HCT116 (cell line): ENCODE results near the gene SLC51A.

Experiments
- EGR1 ChIP-seq: IDR thresholded peaks from 2 replicates; pipeline ENCODE4 v1.6.1; 2012; ENCODE audit warnings: low read depth
- EZH2 ChIP-seq: fragments of 200-600 bp; sonication (generic); IDR thresholded peaks from 2 replicates; pipeline ENCODE4 v1.6.1; 2017; ENCODE audit warnings: antibody characterized with exemption, mixed run types
- POLR2AphosphoS5 ChIP-seq: IDR thresholded peaks from 2 replicates; pipeline ENCODE4 v1.6.1; 2011; ENCODE audit warnings: mild to moderate bottlenecking, low read depth, low read length, moderate library complexity
- RAD21 ChIP-seq: IDR thresholded peaks from 2 replicates; pipeline ENCODE4 v1.6.1; 2012; ENCODE audit warnings: low read depth, mild to moderate bottlenecking
- SRF ChIP-seq: IDR thresholded peaks from 2 replicates; pipeline ENCODE4 v1.6.1; 2012; ENCODE audit warnings: low read depth
- TF ChIP-seq, protein P1 (sequence below), 3 experiments: fragments of 200-600 bp in 1 of 3; sonication (generic) in 1 of 3; IDR thresholded peaks in 2 of 3; conservative IDR thresholded peaks in 1 of 3; 2 replicates each; pipeline ENCODE4 v1.5.1; 2012 to 2017; ENCODE audit warnings: low read depth in 2 of 3, low read length in 2 of 3, antibody characterized with exemption in 1 of 3, borderline replicate concordance in 1 of 3, control low read depth in 1 of 3, mild to moderate bottlenecking in 1 of 3, mixed read lengths in 1 of 3, mixed run types in 1 of 3, moderate library complexity in 1 of 3; ENCODE audit not compliant: insufficient read depth in 1 of 3
- TF ChIP-seq, protein P2 (sequence below): IDR thresholded peaks from 2 replicates; pipeline ENCODE4 v1.6.1; 2012; ENCODE audit warnings: low read depth

DNA sequence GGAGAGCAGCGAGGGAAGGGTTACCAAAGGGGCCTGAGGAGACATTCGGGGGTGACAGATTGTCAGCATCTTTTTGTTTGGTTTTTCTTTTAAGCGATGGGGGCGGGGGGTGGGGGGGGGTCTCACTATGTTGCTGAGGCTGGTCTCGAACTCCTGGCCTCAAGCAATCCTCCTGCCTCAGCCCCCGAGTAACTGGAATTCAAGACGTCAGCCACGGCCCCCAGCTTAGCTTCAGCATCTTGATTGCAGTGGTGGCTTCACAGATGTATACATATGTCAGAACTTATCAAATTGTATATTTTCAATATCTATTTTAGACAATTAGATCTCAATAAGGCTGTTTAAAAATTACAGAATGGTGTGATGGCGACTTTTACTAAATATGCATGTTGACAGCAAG lies 36.0 kb upstream of the SLC51A start:
- TF ChIP-seq, protein P1, sequence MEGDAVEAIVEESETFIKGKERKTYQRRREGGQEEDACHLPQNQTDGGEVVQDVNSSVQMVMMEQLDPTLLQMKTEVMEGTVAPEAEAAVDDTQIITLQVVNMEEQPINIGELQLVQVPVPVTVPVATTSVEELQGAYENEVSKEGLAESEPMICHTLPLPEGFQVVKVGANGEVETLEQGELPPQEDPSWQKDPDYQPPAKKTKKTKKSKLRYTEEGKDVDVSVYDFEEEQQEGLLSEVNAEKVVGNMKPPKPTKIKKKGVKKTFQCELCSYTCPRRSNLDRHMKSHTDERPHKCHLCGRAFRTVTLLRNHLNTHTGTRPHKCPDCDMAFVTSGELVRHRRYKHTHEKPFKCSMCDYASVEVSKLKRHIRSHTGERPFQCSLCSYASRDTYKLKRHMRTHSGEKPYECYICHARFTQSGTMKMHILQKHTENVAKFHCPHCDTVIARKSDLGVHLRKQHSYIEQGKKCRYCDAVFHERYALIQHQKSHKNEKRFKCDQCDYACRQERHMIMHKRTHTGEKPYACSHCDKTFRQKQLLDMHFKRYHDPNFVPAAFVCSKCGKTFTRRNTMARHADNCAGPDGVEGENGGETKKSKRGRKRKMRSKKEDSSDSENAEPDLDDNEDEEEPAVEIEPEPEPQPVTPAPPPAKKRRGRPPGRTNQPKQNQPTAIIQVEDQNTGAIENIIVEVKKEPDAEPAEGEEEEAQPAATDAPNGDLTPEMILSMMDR (IDR thresholded peaks at IDR 0.05 in 2 of 3, conservative IDR thresholded peaks at IDR 0.05 in 1 of 3; ENCODE audit: borderline replicate concordance in 1 of 3, insufficient read depth in 1 of 3, low read depth in 2 of 3, low read length in 2 of 3) = no peak
- TF ChIP-seq EZH2 = no peak
- no peak for TF ChIP-seq POLR2AphosphoS5
- no peak for TF ChIP-seq RAD21
- TF ChIP-seq SRF = no peak
- TF ChIP-seq EGR1 = no peak
- TF ChIP-seq, protein P2, sequence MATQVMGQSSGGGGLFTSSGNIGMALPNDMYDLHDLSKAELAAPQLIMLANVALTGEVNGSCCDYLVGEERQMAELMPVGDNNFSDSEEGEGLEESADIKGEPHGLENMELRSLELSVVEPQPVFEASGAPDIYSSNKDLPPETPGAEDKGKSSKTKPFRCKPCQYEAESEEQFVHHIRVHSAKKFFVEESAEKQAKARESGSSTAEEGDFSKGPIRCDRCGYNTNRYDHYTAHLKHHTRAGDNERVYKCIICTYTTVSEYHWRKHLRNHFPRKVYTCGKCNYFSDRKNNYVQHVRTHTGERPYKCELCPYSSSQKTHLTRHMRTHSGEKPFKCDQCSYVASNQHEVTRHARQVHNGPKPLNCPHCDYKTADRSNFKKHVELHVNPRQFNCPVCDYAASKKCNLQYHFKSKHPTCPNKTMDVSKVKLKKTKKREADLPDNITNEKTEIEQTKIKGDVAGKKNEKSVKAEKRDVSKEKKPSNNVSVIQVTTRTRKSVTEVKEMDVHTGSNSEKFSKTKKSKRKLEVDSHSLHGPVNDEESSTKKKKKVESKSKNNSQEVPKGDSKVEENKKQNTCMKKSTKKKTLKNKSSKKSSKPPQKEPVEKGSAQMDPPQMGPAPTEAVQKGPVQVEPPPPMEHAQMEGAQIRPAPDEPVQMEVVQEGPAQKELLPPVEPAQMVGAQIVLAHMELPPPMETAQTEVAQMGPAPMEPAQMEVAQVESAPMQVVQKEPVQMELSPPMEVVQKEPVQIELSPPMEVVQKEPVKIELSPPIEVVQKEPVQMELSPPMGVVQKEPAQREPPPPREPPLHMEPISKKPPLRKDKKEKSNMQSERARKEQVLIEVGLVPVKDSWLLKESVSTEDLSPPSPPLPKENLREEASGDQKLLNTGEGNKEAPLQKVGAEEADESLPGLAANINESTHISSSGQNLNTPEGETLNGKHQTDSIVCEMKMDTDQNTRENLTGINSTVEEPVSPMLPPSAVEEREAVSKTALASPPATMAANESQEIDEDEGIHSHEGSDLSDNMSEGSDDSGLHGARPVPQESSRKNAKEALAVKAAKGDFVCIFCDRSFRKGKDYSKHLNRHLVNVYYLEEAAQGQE = no peak
